HEK293 (cell line): ENCODE measurements around the gene ZNF311.
A peak's percentile ranks its signal among the peaks of the same experiment; 100 is the strongest.

ENCODE experiments used
- KLF1 ChIP-seq: fragments of 450-650 bp; formaldehyde crosslinking; IDR thresholded peaks from 2 replicates; pipeline ENCODE4 v1.5.1; 2016; ENCODE audit warnings: missing biosample characterization, missing genetic modification characterization
- MZF1 ChIP-seq: fragments of 450-650 bp; formaldehyde crosslinking; IDR thresholded peaks from 2 replicates; pipeline ENCODE4 v1.5.1; 2017; ENCODE audit warnings: missing biosample characterization, missing genetic modification characterization, borderline replicate concordance
- REST ChIP-seq: fragments of 450-650 bp; formaldehyde crosslinking; IDR thresholded peaks from 2 replicates; pipeline ENCODE4 v1.5.1; 2016; ENCODE audit warnings: missing biosample characterization, missing genetic modification characterization
- TCF7L2 ChIP-seq: IDR thresholded peaks from 2 replicates; pipeline ENCODE4 v1.6.1; 2011; ENCODE audit warnings: low read depth, mild to moderate bottlenecking, inconsistent platforms, low read length, moderate library complexity, borderline replicate concordance
- TSHZ1 ChIP-seq: fragments of 450-650 bp; formaldehyde crosslinking; IDR thresholded peaks from 2 replicates; pipeline ENCODE4 v1.5.1; 2016; ENCODE audit warnings: missing biosample characterization, missing genetic modification characterization, borderline replicate concordance
- ZBTB17 ChIP-seq: fragments of 450-650 bp; formaldehyde crosslinking; IDR thresholded peaks from 2 replicates; pipeline ENCODE4 v1.5.1; 2016; ENCODE audit warnings: missing biosample characterization, missing genetic modification characterization
- ZBTB49 ChIP-seq: fragments of 450-650 bp; formaldehyde crosslinking; IDR thresholded peaks from 2 replicates; pipeline ENCODE4 v1.5.1; 2016; ENCODE audit warnings: missing biosample characterization, missing genetic modification characterization, low read depth
- ZBTB8A ChIP-seq: fragments of 450-650 bp; formaldehyde crosslinking; IDR thresholded peaks from 2 replicates; pipeline ENCODE4 v1.5.1; 2016; ENCODE audit warnings: missing biosample characterization, missing genetic modification characterization
- ZEB2 ChIP-seq: fragments of 450-650 bp; formaldehyde crosslinking; IDR thresholded peaks from 2 replicates; pipeline ENCODE4 v1.5.1; 2016; ENCODE audit warnings: missing biosample characterization, missing genetic modification characterization
- ZFP3 ChIP-seq: fragments of 450-650 bp; formaldehyde crosslinking; IDR thresholded peaks from 2 replicates; pipeline ENCODE4 v1.5.1; 2016; ENCODE audit warnings: low read depth, missing biosample characterization, missing genetic modification characterization
- ZNF202 ChIP-seq: fragments of 450-650 bp; formaldehyde crosslinking; IDR thresholded peaks from 2 replicates; pipeline ENCODE4 v1.5.1; 2016; ENCODE audit warnings: missing biosample characterization, missing genetic modification characterization, borderline replicate concordance
- ZNF266 ChIP-seq: fragments of 450-650 bp; formaldehyde crosslinking; IDR thresholded peaks from 2 replicates; pipeline ENCODE4 v1.5.1; 2016; ENCODE audit warnings: missing biosample characterization, missing genetic modification characterization, low read depth
- ZNF302 ChIP-seq: fragments of 450-650 bp; formaldehyde crosslinking; IDR thresholded peaks from 2 replicates; pipeline ENCODE4 v1.5.1; 2016; ENCODE audit warnings: missing biosample characterization, missing genetic modification characterization, low read depth
- ZNF37A ChIP-seq: fragments of 450-650 bp; IDR thresholded peaks from 2 replicates; pipeline ENCODE4 v1.5.1; 2018; ENCODE audit warnings: missing biosample characterization, missing genetic modification characterization
- ZNF394 ChIP-seq: fragments of 450-650 bp; formaldehyde crosslinking; IDR thresholded peaks from 2 replicates; pipeline ENCODE4 v1.5.1; 2016; ENCODE audit warnings: missing biosample characterization, missing genetic modification characterization, mild to moderate bottlenecking, moderate library complexity, borderline replicate concordance
- ZNF423 ChIP-seq: fragments of 450-650 bp; formaldehyde crosslinking; IDR thresholded peaks from 2 replicates; pipeline ENCODE4 v1.5.1; 2016; ENCODE audit warnings: missing biosample characterization, missing genetic modification characterization
- ZNF629 ChIP-seq: fragments of 450-650 bp; formaldehyde crosslinking; IDR thresholded peaks from 2 replicates; pipeline ENCODE4 v1.5.1; 2017; ENCODE audit warnings: missing biosample characterization, missing genetic modification characterization
- ZNF747 ChIP-seq: fragments of 450-650 bp; formaldehyde crosslinking; IDR thresholded peaks from 2 replicates; pipeline ENCODE4 v1.5.1; 2016; ENCODE audit warnings: missing biosample characterization, missing genetic modification characterization
- ZNF776 ChIP-seq: fragments of 450-650 bp; formaldehyde crosslinking; IDR thresholded peaks from 2 replicates; pipeline ENCODE4 v1.5.0; 2017; ENCODE audit warnings: missing biosample characterization, missing genetic modification characterization, borderline replicate concordance
- ZNF777 ChIP-seq: fragments of 450-650 bp; formaldehyde crosslinking; IDR thresholded peaks from 2 replicates; pipeline ENCODE4 v1.5.1; 2017; ENCODE audit warnings: missing biosample characterization, missing genetic modification characterization, borderline replicate concordance
- ZSCAN23 ChIP-seq: fragments of 450-650 bp; formaldehyde crosslinking; IDR thresholded peaks from 2 replicates; pipeline ENCODE4 v1.5.1; 2016; ENCODE audit warnings: missing biosample characterization, missing genetic modification characterization
- TF ChIP-seq, protein P1 (sequence below): fragments of 450-650 bp; formaldehyde crosslinking; IDR thresholded peaks from 2 replicates; pipeline ENCODE4 v1.5.1; 2017; ENCODE audit warnings: missing biosample characterization, missing genetic modification characterization
- TF ChIP-seq, protein P2 (sequence below): fragments of 450-650 bp; formaldehyde crosslinking; IDR thresholded peaks from 2 replicates; pipeline ENCODE4 v1.5.1; 2017; ENCODE audit warnings: missing biosample characterization, mild to moderate bottlenecking, missing genetic modification characterization, moderate library complexity
- TF ChIP-seq, protein P3 (sequence below): sonication (generic); formaldehyde crosslinking; IDR thresholded peaks from 2 replicates; pipeline ENCODE4 v1.8.1; 2022; ENCODE audit warnings: mild to moderate bottlenecking, moderate library complexity, missing genetic modification reagents

Gene ZNF311

DNA sequence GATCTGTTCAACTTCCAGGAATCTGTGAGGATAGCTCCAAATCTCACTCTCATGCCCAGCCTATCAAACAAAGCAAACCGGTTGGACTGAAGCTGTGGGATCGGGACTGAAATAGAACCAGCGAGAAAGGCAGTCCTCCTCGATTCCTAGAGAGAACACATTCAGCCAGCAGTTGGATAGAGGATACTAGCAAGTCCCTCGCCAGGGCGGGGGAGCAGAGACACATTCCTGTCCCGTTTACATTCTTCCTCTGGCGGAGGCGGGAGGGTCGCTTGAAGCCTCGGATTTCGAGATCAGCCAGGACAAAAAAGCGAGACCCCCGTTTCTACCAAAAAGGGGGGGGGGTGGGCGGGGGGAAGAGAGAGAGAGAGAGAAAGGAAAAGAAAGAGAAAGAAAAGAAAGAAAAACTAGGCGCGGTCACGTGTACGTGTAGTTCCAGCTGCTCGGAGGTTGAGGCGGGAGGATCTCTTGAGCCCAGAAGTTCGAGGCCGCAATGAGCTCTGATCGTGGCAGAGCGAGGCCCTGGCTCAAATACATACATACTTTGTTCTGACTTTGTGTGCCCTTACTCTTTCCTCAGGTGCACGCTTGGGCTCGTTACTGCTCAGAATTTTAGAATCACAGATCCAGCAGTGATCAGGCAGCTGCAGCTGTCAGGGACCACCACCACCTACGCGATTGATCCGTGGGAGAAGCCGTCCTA, 19.5 kb downstream of the ZNF311 start (continued):
- TF ChIP-seq TSHZ1 (tag by site-specific recombination): no peak
- TF ChIP-seq, protein P1, sequence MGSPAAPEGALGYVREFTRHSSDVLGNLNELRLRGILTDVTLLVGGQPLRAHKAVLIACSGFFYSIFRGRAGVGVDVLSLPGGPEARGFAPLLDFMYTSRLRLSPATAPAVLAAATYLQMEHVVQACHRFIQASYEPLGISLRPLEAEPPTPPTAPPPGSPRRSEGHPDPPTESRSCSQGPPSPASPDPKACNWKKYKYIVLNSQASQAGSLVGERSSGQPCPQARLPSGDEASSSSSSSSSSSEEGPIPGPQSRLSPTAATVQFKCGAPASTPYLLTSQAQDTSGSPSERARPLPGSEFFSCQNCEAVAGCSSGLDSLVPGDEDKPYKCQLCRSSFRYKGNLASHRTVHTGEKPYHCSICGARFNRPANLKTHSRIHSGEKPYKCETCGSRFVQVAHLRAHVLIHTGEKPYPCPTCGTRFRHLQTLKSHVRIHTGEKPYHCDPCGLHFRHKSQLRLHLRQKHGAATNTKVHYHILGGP (tag by site-specific recombination): peak; percentile 41; the same call in 1 of the 2 replicates
- TF ChIP-seq ZBTB17 (tag by site-specific recombination): peak; percentile 83
- TF ChIP-seq MZF1 (tag by site-specific recombination): no peak
- TF ChIP-seq ZNF202 (tag by site-specific recombination): no peak
- 0 out of 2 replicates have a peak, but pooled peaks have one; percentile 14 for TF ChIP-seq KLF1
- 0 out of 2 replicates have a peak, but pooled peaks have one; percentile 20 for TF ChIP-seq ZNF394 (tag by site-specific recombination)
- no peak for TF ChIP-seq ZBTB49 (tag by site-specific recombination)
- no peak for TF ChIP-seq ZFP3 (tag by site-specific recombination)
- no peak for TF ChIP-seq ZNF423 (tag by site-specific recombination)
- TF ChIP-seq ZNF776 (tag by site-specific recombination): no peak
- no peak for TF ChIP-seq ZBTB8A
- no peak for TF ChIP-seq ZNF777
- TF ChIP-seq TCF7L2: no peak
- TF ChIP-seq ZNF266 (tag by site-specific recombination): no peak
- peak; percentile 72 for TF ChIP-seq ZNF37A (tag by site-specific recombination)
- TF ChIP-seq, protein P2, sequence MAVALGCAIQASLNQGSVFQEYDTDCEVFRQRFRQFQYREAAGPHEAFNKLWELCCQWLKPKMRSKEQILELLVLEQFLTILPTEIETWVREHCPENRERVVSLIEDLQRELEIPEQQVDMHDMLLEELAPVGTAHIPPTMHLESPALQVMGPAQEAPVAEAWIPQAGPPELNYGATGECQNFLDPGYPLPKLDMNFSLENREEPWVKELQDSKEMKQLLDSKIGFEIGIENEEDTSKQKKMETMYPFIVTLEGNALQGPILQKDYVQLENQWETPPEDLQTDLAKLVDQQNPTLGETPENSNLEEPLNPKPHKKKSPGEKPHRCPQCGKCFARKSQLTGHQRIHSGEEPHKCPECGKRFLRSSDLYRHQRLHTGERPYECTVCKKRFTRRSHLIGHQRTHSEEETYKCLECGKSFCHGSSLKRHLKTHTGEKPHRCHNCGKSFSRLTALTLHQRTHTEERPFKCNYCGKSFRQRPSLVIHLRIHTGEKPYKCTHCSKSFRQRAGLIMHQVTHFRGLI: peak; percentile 83
- 0 out of 2 replicates have a peak, but pooled peaks have one; percentile 39 for TF ChIP-seq ZEB2 (tag by site-specific recombination)
- TF ChIP-seq, protein P3, sequence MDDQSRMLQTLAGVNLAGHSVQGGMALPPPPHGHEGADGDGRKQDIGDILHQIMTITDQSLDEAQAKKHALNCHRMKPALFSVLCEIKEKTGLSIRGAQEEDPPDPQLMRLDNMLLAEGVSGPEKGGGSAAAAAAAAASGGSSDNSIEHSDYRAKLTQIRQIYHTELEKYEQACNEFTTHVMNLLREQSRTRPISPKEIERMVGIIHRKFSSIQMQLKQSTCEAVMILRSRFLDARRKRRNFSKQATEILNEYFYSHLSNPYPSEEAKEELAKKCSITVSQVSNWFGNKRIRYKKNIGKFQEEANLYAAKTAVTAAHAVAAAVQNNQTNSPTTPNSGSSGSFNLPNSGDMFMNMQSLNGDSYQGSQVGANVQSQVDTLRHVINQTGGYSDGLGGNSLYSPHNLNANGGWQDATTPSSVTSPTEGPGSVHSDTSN (CRISPR knock-in tag): 0 out of 2 replicates have a peak, but pooled peaks have one; percentile 32
- no peak for TF ChIP-seq ZNF747 (tag by site-specific recombination)
- 0 out of 2 replicates have a peak, but pooled peaks have one; percentile 20 for TF ChIP-seq REST (tag by site-specific recombination)
- TF ChIP-seq ZNF629 (tag by site-specific recombination): peak; percentile 44; the same call in 1 of the 2 replicates
- TF ChIP-seq ZSCAN23: no peak
- TF ChIP-seq ZNF302: no peak
